Activated CD4-positive, alpha-beta T cell treated with anti-CD3 and anti-CD28 coated beads, Interleukin-2, amount 50 U/mL, for 24 hours (primary cell): ENCODE results near the gene STK25.
A peak's percentile ranks its signal among the peaks of the same experiment; 100 is the strongest.

Experiments used
- DNase-seq, 2 donors: peaks; one replicate each; pipeline ENCODE4 v3.0.0-alpha.2; 2020; ENCODE audit warnings: low read depth in 1 of 2, low spot score in 1 of 2

Gene STK25

GRCh38 chr2:241508240-241509154 lies at the start of gene STK25:
STK25 (minus strand) TSS chr2:241508584; CDS start chr2:241508035, 549 bp downstream.
- peak; percentile 90 to 97 for DNase-seq

- no peak for DNase-seq
Observed at GRCh38 chr2:241556746-241557145, 48.4 kb upstream of the STK25 start.

- no peak for DNase-seq
Observed at GRCh38 chr2:241555711-241556110, 47.3 kb upstream of the STK25 start.

GRCh38 chr2:241554610-241555322 lies 46.4 kb upstream of the STK25 start:
- no peak for DNase-seq

- no peak for DNase-seq
Observed at GRCh38 chr2:241553981-241554380, 45.6 kb upstream of the STK25 start.

GRCh38 chr2:241553512-241553830 lies 45.1 kb upstream of the STK25 start:
- no peak for DNase-seq

- DNase-seq = no peak
Observed at GRCh38 chr2:241551998-241552737, 43.8 kb upstream of the STK25 start.

- no peak for DNase-seq
Observed at GRCh38 chr2:241551599-241551997, 43.2 kb upstream of the STK25 start.

- DNase-seq = no peak
Observed at GRCh38 chr2:241550616-241551580, 42.5 kb upstream of the STK25 start.

GRCh38 chr2:241548451-241548835 lies 40.1 kb upstream of the STK25 start:
- DNase-seq = no peak

GRCh38 chr2:241547781-241548450 lies 39.5 kb upstream of the STK25 start:
- no peak for DNase-seq

- no peak for DNase-seq
Observed at GRCh38 chr2:241546771-241547498, 38.6 kb upstream of the STK25 start.

- no peak for DNase-seq
Observed at GRCh38 chr2:241545523-241546473, 37.4 kb upstream of the STK25 start.

- DNase-seq = no peak
Observed at GRCh38 chr2:241545106-241545505, 36.7 kb upstream of the STK25 start.

GRCh38 chr2:241542278-241542605 lies 33.9 kb upstream of the STK25 start:
- no peak for DNase-seq

- DNase-seq = no peak
Observed at GRCh38 chr2:241541564-241542277, 33.3 kb upstream of the STK25 start.

- peak; percentile 27 to 43 for DNase-seq
Observed at GRCh38 chr2:241540771-241541561, 32.6 kb upstream of the STK25 start.
